Hematopoietic multipotent progenitor cell treated with erythropoietin and hydrocortisone succinate and interleukin-3 and kit ligand, for 8 days (in vitro differentiated cells): ENCODE results near the gene SFMBT2.

Experiments used
- DNase-seq: peaks from one replicate; pipeline ENCODE4 v3.0.0-alpha.2; 2015

SFMBT2 gene

DNA sequence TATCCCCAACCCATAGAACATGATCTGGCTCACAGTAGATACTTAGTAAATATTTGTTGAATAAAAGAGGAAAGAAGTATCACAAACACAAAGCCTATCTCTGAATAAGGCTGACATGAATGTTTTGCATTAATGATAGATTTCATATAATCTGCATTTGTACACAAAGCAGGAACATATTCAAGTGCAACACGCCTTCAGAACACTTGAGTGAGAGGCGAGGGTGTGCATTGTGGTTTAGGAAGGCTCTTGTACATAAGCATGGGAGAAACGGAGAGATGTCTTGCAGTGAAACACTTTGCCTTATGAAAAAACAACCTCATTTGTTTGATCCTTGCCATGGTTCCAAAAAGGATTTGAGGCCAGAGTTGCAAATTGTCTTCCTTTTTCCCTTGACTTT lies 14.1 kb upstream of the SFMBT2 start:
- no peak for DNase-seq

DNA sequence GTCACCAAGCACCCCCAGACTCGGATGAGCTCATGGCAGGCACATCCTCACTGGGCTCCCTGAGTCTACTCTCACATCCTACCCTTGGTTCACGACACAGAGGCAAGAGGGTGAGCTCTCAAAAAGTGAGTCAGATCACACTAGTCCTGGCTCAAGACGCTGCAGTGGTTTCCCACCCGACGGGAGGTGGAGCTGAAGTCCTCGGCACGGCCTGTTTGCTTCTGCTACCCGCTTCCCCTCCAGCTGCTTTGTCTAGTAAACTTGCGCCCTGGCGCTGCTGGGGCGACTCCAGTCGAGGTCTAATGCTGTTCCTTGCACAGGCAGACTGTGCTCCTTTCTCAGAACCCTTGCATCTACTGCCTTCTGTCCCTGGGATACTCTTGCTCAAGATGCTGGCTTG lies 13.5 kb upstream of the SFMBT2 start:
- DNase-seq = no peak

DNA sequence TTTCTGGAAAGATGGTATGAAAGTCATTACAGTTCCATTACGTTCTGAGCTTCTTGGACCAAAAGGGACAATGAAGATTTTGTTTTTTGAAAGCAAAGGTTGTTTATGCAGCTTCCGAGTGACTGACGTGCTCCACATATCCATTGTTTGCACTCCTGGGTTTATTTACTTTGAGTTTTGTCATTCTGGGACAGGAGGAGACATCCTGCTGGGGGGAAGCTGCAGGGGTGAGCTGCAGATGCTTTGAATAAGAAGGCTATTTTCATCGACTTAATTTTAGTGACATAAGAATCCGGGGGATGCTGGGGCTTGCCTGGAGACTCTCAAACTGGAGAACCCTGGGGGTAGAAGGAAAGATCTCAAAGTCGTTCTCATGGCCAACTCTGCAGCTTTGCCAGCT lies 12.7 kb upstream of the SFMBT2 start:
- no peak for DNase-seq

DNA sequence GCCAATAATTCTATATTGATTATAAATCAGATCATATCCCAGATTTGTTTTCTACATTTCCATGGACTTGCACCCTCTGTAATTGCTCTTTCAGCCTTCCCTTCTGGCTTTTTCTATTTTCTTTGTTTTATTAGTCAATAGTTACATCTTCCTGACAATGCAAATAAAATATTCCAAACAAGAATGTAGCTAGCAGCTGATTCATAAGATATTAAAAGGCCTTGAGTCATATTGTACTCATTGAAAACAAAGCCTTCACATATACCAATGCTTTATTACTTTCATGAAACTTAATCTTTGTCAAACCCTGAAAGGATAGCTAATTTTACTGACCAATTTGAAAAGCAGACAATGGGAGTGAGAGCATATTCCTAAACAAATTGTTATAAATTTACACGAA lies 10.7 kb upstream of the SFMBT2 start:
- no peak for DNase-seq

DNA sequence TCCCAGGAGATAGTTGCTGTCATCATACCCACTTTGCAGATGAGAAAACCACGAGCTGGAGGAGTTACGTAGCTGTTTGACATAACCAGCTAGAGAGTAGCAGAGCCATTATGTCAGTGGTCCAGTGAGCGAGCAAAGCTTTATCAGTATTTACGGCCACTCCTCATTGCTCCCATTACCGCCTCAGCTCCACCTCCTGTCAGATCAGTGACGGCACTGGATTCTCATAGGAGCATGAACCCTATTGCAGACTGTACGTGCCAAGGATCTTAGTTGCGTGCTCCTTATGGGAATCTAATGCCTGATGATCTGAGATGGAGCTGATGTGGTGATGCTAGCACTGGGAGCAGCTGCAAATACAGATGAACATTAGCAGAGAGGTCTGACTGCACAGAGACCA lies 9.2 kb upstream of the SFMBT2 start:
- no peak for DNase-seq

DNA sequence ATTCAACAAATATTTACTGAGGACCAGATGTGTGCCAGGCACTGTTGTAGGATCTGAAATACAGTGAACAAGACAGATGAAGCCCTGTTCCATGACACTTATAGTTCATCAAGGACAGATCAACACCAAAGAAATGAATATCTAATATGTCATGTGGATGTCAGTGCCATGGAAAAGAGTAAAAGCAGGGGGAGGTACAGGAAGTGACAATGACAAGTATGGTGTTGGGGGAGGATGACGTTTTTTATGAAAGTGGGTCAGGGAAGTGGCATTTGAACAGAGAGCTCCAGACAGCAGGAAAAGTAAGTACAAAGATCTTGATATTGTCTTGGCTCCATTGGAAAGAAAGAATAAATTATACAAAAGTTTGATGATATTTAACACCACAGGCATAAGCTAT lies 7.0 kb upstream of the SFMBT2 start:
- DNase-seq = no peak

DNA sequence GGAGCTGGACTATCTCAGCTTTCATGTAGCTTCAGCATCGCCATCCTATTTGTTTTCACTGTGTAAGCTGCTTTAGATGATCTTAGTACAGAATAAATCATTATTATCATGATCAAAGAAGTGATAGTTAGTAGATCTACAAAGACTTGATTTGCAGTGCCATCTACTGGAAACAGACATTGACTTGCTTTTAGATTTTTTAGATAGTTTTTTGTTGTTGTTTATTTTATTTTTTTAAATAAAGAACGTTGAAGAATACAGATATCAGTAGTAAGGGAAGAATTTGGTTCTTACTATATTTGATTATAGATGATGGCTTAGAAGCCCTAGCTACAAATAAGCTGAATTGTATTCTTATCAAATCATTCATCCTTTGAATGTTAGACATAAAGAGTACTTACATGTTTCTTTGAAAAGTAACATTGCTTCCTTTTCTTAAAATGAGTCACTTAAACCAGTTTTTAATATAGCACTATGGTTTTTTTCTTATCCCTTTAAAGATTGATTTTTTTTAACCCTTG lies 6.3 kb upstream of the SFMBT2 start:
- DNase-seq = peak; percentile 58

DNA sequence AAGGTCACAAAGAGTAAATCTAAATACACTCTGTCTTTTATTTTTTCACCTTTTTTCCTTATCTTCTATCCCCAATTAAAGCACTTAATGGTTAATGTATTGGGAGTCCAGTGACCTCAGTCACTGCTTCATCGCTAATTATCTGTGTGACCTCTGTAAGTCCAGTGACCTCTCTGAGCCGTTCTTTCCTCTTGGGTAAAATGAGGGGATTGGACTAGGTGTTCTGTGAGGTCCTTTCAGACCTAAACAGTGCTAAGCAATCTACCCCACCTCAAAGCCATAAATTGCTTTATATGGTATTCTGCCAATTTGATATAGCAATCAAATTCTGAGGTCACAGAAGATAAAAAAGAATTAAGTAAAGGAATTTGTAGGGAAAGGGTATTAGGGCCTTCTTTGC lies 3.9 kb upstream of the SFMBT2 start:
- no peak for DNase-seq

DNA sequence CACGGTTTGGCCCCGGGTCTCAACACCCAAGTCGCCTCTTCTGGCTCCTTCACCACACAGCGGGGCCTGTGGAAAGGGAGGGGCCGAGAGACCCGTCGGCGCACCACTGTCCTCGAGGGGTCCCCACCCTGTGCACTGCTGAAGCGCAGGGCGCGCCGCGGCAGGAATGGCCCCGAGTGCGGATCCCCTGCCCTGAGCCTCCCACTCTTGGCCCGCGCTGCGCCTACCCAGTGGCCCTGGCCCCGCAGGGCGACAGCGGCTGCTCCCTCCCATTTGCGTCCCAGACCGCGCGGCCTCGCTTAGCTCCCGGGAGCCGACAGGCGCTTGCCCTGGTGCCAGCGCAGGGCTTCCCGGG lies 2.1 kb upstream of the SFMBT2 start:
- DNase-seq = no peak

DNA sequence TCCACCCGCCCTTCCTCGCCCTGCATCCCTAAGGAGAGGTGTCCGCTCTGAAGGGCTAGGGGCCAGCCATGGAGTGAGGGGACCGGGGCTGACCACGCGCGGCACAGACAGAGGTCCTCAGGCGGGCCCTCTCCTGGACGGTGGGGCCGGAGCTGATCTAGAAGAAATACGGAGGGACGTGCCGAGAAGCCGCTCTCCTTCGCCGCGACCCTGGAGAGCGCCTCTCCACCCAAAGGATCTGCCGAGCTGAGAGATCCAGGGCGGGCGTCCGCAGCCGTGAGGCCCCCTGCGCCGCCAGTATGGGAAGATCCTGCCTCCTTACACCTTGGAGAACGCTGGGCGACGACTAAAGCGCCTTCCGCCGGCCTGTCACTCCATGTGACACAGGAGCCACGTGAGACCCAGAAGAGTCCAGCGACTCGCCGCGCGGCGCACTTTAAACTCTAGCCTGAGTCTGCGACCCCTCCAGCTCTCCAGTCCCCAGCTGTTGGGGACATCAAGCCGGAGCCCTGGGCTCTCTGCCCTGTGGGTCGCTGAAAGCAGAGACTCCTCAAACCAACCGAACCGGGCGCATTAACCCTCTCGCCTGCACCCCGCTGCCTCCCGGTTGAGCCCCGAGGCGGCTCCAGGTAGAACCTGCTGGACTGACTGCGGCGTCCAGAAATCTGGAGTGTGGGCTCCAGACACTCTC lies 1.5 kb upstream of the SFMBT2 start:
- peak; percentile 20 for DNase-seq

DNA sequence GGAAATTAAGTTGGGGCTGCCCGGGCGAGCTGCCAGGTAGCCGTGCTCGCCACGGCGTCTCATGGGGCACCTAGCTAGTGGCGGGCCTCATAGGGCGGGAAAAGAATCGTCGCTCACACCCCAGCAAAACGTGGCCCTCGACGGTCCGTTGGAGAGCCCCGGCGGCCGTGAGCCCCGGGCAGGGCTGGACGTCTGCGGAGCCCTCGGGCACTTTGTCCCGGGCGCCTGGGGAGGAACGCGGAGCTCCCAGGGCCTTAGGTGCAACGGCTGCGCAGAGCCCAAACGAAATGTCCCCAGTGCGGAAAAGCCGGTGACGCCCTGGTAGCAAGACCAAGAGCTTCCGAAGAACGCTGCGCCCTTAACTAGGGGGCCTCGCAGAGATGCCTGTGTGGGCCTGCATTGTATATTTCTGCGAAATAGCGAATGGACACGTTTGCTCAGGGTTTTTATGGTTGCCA lies 866 bp upstream of the SFMBT2 start:
- DNase-seq = peak; percentile 20

DNA sequence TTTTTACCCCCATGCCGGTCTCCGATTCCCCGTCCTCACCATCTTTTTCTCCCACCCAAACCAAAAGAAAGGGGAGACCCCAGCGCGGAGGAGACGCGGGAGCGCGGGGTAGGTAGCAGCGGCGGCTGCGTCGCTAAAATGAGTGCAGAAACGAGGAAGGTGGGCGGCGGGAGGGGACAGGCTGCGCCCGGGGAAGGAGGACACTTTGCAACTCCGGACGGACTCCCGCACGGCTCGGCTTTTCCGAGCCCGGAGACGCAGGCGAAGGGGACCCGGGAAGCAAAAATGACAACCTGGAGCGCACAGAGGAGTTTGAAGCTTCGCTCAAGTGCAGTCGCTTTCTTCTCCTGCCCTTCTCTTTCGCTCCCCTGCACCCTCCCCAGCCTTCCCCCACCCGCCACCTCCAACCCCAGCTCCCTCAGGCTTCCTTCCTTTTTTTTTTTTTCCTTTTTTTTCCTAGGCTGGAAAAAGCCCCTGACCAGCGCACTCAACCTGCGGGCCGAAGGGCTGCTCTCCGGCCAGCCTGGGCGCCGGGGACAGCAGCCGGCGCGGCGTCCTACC lies 453 bp downstream of the SFMBT2 start:
- DNase-seq = peak; percentile 7

DNA sequence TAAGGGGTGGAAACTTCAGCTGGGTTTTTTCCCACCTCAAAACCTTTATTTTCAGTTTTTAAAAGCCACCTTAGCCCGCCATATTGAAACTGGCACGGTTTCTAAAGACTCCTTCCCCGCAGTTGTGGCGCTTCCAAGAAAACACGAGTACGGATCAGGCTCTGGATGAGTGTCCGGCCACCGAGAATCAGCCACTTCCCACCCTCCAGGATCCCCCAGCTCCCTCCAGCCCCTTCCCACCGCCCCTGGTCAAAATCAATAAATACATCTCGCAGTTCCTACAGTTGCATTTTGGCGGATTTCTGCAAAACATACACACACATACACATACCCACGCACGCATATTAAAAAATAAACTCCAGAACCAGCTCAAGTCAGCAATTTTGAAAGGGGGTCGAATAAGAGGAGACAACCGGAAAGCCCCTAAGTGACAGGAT lies 1.1 kb downstream of the SFMBT2 start:
- peak; percentile 16 for DNase-seq

DNA sequence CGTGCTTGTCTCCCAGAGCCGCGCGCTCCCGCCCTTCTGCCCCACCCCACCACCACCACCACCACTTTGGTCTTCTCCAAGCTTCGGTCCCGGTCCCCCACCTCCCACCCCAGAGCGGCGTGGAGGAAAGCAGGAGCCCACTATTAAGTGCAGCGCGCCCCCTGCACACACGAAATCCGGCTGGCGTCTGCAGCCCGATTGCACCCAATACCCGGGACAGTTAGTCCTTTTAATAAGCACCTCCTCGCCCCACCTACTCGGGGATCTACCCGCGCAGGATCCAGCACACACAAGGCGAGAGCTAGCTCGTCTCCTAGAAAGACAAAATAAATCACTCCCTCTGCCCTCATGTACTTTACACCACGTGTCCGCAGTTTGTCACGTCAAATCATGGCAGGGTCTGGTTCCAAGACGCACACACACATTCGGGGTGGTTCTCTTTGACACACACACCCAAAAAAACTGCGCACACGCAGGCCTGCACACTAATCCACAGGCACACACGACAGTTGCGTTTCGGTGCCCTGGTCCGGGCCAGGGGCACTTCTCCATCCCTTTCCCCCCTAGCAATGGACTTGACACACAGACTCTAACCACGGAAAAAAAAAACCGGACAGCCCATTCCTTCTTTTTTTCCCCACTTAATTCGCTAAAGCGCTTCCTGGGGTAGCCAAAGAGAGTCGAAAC lies 1.6 kb downstream of the SFMBT2 start:
- DNase-seq = peak; percentile 24

DNA sequence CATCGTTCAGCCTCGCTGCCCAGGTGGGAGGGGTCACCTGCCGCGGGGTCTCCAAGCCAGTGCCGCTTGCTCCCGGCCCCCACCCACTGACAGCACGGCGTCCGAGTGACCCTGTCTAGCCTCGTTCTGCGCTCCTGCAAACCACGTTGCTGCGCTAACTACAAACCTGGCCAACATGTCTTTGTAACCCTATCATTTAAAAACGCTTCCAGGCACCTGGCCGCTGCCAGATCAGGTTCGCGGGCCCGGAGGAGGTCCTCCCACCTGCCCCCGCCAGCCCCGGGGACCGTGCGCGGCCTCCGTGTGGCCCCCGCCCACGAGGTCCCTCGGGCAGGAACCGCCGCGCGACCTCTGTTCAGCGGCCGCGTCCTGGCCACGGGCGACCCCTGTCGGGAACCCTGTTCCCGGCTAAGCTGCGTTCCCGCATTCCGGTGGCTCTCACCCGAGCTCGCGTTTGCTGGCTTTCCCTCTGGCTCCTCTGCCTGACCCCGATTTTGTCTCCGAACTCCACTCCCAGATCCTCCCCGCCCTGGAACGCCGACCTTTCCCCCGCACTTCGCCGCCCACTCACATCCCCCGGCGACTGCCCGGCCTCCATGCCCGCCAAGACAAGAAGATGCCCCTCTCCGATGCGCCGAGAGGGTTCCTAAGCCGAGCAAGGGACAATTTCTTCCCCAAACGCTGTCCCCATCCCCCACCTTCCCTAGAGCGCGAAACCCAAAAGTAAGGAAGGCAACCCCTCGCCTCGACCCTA lies 2.4 kb downstream of the SFMBT2 start:
- peak; percentile 32 for DNase-seq

DNA sequence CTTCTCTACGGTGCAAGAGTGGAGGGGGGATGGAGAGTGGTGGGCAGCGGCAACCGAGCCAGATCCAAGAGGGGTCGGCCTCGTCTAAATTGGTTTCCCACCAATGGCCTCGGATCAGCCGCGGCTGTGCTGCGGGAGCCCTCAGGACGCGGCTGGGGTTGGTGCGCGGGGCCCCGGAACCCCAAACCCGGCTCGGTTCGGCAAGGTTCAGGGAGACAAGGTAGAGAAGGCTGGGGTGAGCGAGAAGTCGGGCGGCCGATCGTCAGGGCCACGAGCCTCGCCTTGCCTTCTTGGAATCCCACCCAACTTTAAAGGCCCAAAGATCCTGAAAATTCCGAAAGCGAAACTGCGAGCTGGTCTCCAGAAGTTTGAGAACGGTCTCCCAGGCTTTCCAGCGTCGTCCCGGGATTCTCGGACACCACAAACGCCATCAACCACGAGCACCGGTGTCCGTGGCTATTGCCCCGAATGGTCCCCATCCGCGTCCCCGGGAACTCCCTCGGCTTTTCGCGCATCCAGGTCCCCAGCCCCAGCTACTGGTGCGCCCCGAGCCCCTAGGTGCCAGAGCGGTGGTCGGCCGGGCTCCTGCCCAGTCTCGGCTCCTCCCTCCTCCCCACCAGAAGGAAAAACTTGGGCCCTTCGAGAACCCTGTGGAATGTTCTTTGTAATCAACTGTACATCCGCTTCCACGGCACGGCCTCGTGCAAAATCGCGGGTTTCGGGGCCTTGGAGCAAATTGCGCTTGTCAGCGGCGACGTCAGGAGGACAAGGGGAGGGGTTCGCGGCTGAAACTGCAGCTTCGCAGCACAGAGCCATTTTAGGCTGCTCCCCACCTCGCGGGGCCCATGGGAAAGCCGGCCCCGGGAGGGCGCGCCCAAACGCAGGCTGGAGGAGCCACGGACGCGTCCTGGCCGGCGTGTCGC lies 3.2 kb downstream of the SFMBT2 start:
- peak; percentile 38 for DNase-seq

DNA sequence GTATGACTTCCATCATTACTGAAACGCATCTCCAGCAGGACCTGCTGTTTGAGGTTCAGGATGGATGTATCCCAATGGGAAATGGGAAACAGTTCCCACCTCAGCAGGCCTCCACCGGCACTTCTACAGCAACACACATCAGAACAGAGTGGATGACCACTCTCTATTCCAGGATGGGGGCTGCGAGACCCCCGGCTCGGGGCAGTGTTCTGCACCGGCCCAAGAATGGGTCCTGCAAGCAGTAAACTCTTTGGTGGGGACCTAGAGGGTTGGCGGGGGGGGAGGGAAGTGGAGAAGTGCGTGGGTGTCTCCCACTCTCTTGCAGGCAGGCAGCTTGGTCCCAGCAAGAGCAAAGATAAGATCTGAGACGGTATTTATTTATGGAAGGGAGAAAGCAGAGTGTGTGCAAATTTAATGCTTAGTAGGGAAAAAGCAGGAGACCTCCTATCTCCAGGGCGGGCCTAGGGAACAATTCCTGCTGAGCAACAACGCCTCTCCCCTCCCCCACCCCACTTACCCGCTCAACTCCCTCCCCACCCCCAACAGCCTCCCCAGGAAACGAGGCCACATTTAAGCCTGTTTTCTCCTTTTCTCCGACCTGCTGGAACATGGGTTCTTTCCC lies 4.0 kb downstream of the SFMBT2 start:
- DNase-seq = no peak

DNA sequence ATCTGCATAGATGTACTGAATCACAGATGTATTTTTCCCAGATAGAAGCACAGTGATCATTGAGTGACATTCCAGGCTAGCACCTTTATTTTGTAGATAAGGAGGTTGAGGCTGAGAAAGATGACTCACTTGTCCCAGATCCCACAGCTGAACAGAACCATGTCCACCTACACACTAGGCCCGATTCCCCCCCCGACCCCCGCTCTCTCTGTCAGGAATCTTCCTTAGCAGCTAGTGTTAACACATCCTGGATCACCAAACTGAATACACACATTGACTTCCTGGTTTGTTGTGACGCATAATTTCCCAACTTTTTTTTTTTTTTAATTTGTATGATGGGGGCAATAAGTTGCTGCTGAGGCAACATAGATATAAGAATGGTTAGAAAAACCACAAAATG lies 5.2 kb downstream of the SFMBT2 start:
- no peak for DNase-seq

DNA sequence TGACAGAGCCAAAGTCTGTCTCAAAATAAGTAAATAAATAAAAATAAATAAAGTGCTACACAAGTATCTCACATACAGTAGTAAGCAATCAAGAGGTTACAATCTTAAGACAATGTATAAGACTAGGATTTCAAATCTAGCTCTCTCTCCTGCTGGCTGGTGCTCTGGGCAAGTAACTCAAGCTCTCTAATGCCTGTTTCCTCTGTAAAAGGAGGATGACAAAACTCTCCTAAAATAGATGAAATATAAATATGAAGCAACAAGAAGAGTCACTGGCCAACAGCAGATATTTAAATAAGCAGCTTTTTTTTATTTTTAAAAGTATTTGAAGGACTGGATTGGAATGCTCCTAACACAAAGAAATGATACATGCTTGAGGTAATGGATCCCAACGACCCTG lies 7.2 kb downstream of the SFMBT2 start:
- DNase-seq = no peak

DNA sequence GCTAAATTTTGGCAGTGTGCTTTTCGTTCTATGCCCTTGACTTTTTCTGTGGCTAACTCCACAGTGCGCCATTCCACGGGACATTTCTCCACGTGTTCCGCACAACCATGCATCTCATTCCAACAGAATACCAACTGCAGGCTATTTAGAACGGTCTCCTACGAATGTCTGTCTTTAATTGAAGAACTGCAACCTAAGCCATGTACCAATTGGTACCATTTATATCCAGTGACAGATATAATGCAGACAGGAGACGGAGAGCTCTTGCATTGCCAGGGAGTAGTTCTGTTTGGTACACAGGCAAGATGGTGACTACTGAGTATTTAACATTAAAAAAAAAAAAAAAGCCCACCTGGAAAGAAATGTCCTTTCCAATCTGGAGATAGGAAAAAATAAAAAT lies 9.1 kb downstream of the SFMBT2 start:
- DNase-seq = no peak

DNA sequence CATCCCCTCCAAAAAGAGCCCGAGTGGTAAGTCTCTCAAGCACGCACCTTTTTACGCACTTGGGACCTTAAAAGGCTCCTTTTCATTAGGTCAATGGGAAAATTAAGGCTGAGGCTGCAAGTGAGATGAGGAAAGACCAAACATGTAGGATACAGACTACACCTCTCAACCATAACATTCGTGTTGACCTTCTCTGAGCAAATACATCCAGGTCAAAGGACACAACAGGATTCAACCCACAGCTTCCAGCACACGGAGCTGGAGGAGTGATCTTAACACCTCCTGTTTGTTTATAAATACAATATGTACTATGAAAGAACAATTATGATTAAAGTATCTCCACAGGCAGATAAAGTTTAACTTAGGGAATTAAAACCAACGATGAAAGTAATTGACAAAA lies 9.7 kb downstream of the SFMBT2 start:
- DNase-seq = no peak
